Esophagus mucosa (tissue), 1 donor: Measurements from ENCODE around the gene LRP1B. TPM values are rescaled to one million over a fixed set of nuclear protein-coding genes. Genes with fewer than 3 reads are reported as not detected.

ENCODE experiments used
- ATAC-seq: fragments of 200-7000 bp; cut with Tn5 transposase; one replicate; pipeline ENCODE4 v1.9.1; 2020
- total RNA-seq: library from RNA; stranded (reverse); gene quantifications from one replicate; pipeline ENCODE4 v1.2.4, GENCODE V29; 2023
- donor health status: DM: yes; HTN: yes; CAD: no.

LRP1B gene
- total RNA-seq, 1 donor from 2014 or later: 0.40 TPM

DNA sequence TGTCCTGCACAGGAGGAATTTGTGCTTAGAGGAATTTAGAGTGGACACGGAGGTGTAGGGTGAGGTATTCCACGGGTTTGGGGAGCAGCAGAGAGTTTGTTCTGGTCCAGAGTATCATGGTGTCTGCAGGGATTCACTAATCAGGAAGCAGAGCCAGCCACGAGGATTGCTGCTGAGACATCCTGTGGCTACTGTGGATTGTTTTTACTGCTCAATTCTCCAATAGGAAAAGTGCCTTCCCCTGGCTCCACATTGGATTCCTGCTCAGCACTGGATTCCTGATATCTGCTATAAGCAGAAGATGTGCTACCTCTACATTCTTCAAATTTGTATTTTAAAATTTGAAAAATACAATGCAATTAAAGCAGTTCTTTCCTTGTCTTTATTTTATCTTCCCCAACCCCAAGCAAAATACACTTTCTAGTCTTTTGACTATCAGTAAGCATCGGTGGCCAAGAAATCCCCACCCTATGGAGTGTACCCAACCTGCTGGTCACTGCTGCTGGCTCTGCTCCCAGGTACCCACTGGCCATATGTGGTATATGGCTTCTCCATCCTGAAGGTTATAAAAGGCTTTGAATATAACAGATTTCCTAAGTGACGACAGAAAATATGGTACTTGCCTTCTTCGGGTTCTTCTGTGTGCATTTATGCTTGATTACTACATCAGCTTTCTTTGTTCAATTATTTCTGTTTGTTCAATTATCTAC is 1947.6 kb downstream of the LRP1B start:
- no peak for ATAC-seq
